ENCODE results near the gene ACSF3. TPM values are rescaled to one million over a fixed set of nuclear protein-coding genes. Genes with fewer than 3 reads are reported as not detected.

ACSF3 gene
- total and polyA plus RNA-seq, 2 experiments from 2014 or later: 20.7 to 28.0 TPM

- no peak for TF ChIP-seq EZH2 (IDR thresholded peaks at IDR 0.05; ENCODE audit: borderline replicate concordance)
- no peak for TF ChIP-seq EZH2phosphoT487 (IDR thresholded peaks at IDR 0.05; ENCODE audit: low read depth, severe bottlenecking, unreplicated experiment)
- TF ChIP-seq CTCF (IDR thresholded peaks at IDR 0.05; ENCODE audit: poor library complexity): no peak
- DNase-seq (ENCODE audit: low spot score): no peak
Measured at GRCh38 chr16:89153848-89154271, 60.2 kb downstream of the ACSF3 start.

GRCh38 chr16:89154390-89155183 is 60.9 kb downstream of the ACSF3 start:
- 85% methylated on average over 23 of the region's 24 CpGs for WGBS (ENCODE audit: low lambda C conversion rate, missing lambda C conversion rate)
- no peaks in the 10 kb centered on the region for H3K36me3 ChIP-seq (replicated peaks; ENCODE audit: insufficient read depth, low read depth)
- H3K79me2 ChIP-seq: no peaks in the 10 kb centered on the region
- no peak overlapping the region for H3K4me3 ChIP-seq
- no peak overlapping the region for H2AFZ ChIP-seq
- H3K4me1 ChIP-seq (ENCODE audit: insufficient read depth): peaks cover 13% of the 10 kb centered on the region
- no peaks in the 10 kb centered on the region for H3K9me2 ChIP-seq (replicated peaks; ENCODE audit: insufficient read depth)
- H3K9me3 ChIP-seq (ENCODE audit: low read depth): no peaks in the 10 kb centered on the region
- no peak overlapping the region for H3K27ac ChIP-seq
- no peaks in the 10 kb centered on the region for H4K20me1 ChIP-seq (ENCODE audit: insufficient read depth, poor library complexity, severe bottlenecking)
- TF ChIP-seq EZH2 (IDR thresholded peaks at IDR 0.05; ENCODE audit: borderline replicate concordance): no peak
- no peak for TF ChIP-seq EZH2phosphoT487 (IDR thresholded peaks at IDR 0.05; ENCODE audit: low read depth, severe bottlenecking, unreplicated experiment)
- TF ChIP-seq CTCF (IDR thresholded peaks at IDR 0.05; ENCODE audit: poor library complexity): no peak
- no peak for DNase-seq (ENCODE audit: low spot score)
- no peak overlapping the region for H3K4me2 ChIP-seq
- no peaks in the 10 kb centered on the region for H3K27me3 ChIP-seq

More at GRCh38 chr16:89153848-89154271, 60.2 kb downstream of the ACSF3 start:
- no peaks in the 10 kb centered on the region for H3K27me3 ChIP-seq
- H3K4me2 ChIP-seq: no peak overlapping the region
- H3K36me3 ChIP-seq (replicated peaks; ENCODE audit: insufficient read depth, low read depth): no peaks in the 10 kb centered on the region
- H3K79me2 ChIP-seq: no peaks in the 10 kb centered on the region
- H4K20me1 ChIP-seq (ENCODE audit: insufficient read depth, poor library complexity, severe bottlenecking): no peaks in the 10 kb centered on the region
- no peaks in the 10 kb centered on the region for H3K9me3 ChIP-seq (ENCODE audit: low read depth)
- no peak overlapping the region for H2AFZ ChIP-seq
- WGBS (ENCODE audit: low lambda C conversion rate, missing lambda C conversion rate): 83% methylated on average over 19 of the region's 19 CpGs
- H3K27ac ChIP-seq: no peak overlapping the region
- peaks cover 13% of the 10 kb centered on the region for H3K4me1 ChIP-seq (ENCODE audit: insufficient read depth)
- no peaks in the 10 kb centered on the region for H3K9me2 ChIP-seq (replicated peaks; ENCODE audit: insufficient read depth)
- no peak overlapping the region for H3K4me3 ChIP-seq

GRCh38 chr16:89155184-89155679 is 61.6 kb downstream of the ACSF3 start:
- Histone ChIP-seq H3K4me2 (no peak overlapping the region), H3K36me3 (replicated peaks; ENCODE audit: insufficient read depth, low read depth) (no peaks in the 10 kb centered on the region), H4K20me1 (ENCODE audit: insufficient read depth, poor library complexity, severe bottlenecking) (no peaks in the 10 kb centered on the region), H3K9me2 (replicated peaks; ENCODE audit: insufficient read depth) (no peaks in the 10 kb centered on the region), H3K9me3 (ENCODE audit: low read depth) (no peaks in the 10 kb centered on the region), H3K27me3 (no peaks in the 10 kb centered on the region), H3K4me1 (ENCODE audit: insufficient read depth) (peaks cover 13% of the 10 kb centered on the region), H3K79me2 (no peaks in the 10 kb centered on the region), H3K4me3 (no peak overlapping the region), H2AFZ (no peak overlapping the region), H3K27ac (peak overlapping the region; percentile 69)
- 56% methylated on average over 19 of the region's 19 CpGs for WGBS (ENCODE audit: low lambda C conversion rate, missing lambda C conversion rate)
- TF ChIP-seq EZH2phosphoT487 (IDR thresholded peaks at IDR 0.05; ENCODE audit: low read depth, severe bottlenecking, unreplicated experiment) (no peak), CTCF (IDR thresholded peaks at IDR 0.05; ENCODE audit: poor library complexity) (no peak), EZH2 (IDR thresholded peaks at IDR 0.05; ENCODE audit: borderline replicate concordance) (no peak)
- DNase-seq (ENCODE audit: low spot score): peak; percentile 67

Data from hepatocyte (in vitro differentiated cells).